GM10847 (cell line): ENCODE results near the gene NNT.

Experiments used
- POLR2A ChIP-seq: IDR thresholded peaks from 2 replicates; pipeline ENCODE4 v1.6.1; 2011; ENCODE audit not compliant: insufficient read length; ENCODE audit errors: extremely low read depth

Gene NNT

DNA sequence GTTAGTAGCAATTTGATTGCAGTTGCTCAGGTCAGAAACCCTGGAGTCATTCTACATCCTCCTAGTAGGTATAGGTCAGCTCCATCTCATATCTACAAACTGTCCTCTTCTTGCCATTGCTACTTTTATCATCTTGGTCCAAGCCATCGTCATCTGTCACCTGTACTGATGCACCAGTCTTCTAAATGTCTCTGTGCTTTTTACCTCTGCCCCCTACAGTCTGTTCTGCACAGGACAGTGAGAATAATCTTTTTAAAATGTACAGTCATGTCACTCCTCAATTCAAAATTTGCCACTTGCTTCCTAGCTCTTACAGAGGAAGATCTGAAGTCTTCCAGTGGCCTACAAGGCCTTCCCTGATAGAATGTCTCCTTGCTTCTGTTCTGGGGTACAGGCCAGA, 6.8 kb downstream of the NNT start:
- TF ChIP-seq POLR2A = no peak

DNA sequence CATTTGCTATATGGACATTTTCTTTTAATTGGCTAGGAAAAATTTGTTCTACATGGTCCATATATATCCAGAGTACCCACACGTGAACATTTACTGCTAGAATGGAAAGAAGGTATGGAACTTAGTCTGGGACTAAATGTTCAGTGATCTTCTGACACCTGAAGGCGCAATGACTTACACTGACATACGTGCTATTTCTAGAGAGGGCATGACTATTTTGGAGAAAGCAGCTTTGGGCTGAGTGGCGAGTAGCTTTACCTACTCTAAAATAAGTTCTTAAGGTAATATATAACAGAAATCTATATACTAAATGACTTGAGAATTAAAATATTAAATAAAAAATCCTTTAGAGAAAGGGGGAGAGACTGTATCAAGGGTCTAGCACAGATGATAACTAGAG, 10.4 kb downstream of the NNT start:
- no peak for TF ChIP-seq POLR2A

DNA sequence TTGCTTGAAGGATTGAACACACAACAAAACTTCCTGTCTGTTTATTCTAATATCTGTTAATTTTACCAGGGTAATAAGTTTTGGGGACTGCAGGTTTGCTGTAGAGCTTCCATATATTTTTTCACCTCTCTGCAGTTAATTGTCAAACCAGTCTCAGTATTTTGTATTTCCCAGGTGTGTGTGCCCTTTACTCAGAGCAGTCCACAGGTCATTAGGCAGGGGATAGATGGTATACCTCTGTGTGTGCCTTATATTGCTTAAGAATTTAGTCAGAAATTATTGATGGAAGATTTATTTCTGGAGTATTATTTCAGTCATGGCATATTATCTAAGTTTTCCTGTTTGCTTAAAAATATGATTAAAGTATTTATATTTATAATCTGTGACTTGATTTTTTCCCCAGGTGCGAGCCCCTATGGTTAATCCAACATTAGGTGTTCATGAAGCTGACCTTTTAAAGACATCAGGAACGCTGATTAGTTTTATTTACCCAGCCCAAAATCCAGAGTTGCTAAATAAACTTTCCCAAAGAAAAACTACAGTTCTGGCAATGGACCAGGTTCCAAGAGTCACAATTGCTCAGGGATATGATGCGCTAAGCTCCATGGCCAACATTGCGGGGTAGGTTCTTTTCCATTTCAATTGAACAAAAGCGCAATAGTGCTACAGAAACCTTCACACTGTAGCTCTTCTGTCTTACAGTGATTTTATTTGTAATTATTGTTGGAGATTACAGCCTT, 12.6 kb downstream of the NNT start:
- TF ChIP-seq POLR2A = no peak

DNA sequence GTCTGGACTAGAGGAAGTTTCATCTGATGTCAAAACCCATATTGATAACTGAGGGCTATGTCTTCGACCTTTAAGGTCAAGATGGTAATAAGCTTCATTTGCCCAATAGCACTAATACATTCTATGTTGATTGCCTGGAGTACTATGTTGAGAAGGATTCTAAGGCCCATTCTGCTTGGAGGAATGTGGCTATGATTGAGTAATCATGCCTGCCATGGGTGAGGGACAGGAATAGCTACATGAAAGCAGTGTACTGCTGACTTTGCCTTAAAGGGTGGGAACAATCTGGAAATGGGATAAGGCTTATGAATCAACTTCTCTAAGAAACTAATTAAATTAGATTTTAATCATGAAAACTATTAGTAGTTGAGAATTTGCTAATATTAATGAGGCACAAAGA, 13.6 kb downstream of the NNT start:
- TF ChIP-seq POLR2A = no peak

DNA sequence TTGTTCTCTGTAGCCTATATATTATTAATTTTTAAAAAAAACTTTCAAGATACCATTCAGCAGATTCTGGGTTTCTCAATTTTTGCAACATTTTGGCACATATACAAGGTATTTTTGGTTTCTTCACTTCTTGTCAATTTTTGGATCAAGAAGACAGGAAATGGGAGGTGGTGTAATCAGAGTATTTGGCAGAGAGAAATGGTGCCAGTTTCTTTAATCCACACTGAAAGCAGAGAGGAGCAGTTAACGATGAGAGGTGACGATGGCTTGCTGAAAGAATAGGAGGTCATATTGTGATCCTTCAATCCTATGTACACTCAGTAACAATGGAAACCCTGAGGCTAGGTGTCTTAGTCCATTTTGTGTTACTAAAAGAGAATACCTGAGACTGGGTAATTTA, 16.4 kb downstream of the NNT start:
- TF ChIP-seq POLR2A = no peak

DNA sequence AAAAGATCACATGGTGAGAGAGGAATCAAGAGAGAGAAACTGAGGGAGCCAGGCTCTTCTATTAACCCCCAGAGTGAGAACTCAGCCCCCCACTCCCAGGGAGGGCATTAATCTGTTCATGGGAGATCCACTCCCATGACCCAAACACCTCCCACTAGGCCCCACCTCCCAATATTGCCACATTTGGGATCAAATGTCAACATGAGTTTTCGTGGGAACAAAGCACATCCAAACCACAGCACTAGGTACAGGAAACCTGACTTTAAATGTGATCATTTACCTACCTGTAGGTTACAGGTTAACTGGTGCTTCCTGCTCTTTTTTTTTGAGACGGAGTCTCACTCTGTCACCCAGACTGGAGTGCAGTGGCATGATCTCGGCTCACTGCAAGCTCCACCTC, 16.9 kb downstream of the NNT start:
- no peak for TF ChIP-seq POLR2A

DNA sequence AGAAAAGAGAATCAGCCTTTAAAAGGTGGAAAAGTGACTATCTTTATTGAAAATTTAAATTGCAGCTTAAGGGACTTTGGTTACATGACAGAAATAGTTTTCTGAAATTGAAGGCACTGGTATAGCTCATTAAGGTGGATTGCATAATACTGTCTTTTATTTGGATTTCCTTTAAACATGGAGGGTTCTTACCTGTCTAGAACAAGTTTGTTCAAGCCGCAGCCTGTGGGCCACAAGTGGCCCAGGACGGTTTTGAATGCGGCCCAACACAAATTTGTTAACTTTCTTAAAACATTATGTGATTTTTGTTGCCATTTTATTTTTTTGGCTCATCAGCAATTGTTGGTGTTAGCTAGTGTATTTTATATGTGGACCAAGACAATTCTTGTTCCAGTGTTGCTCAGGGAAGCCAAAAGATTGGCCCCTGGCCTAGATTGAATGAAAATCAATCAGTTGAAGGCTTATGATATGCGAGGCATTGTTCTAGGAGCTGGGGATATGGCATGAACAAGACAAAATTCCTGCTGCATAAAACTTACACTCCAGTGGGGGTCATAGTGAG, 18.0 kb downstream of the NNT start:
- TF ChIP-seq POLR2A = no peak

DNA sequence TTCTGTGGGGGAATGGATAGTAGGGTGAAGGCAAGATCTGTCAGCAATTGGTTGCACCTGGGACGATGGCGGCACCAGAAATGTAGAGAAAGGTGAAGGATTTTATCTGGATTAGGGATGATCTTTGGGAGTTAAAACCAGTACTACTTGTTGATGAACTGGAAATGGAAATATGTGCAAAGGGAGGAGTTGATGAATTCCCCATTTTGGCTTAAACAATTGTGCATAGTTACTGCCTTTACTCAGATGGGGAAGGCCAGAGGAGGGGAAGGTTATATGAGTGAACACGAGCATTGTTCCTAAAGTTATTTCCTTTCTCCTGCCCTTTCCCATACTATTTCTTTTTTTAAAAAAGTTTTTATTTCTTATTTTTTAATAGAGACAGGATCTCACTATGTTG, 19.1 kb downstream of the NNT start:
- no peak for TF ChIP-seq POLR2A

DNA sequence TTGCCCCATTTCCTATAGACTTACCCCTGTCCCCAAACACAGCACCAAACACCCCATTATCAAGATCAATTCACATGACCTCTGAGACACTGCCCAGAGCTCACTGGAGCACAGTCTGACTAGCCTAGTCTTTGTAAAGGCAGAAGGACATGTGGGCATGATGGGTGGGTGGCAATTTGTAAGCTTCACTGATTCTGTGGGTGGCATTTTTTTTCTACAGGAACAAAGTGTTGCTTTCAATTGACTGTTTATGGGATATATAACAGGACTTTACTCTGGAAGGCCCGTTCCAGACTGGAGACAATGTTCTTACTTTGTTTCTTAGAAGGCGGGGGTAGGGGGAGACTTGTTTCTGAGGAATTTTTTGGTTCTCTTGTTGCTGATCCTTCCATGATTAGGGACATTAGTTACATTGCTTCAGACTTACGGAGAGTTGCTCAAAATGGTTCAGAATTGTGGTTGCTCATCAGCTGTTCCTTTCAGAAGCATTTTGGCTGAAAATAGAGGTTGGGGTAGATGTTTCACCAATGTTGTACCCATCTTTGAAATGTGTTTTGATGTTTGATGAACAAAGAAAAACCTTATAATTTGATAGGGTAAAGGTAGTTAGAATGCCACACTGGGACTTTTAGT, 20.2 kb downstream of the NNT start:
- no peak for TF ChIP-seq POLR2A

DNA sequence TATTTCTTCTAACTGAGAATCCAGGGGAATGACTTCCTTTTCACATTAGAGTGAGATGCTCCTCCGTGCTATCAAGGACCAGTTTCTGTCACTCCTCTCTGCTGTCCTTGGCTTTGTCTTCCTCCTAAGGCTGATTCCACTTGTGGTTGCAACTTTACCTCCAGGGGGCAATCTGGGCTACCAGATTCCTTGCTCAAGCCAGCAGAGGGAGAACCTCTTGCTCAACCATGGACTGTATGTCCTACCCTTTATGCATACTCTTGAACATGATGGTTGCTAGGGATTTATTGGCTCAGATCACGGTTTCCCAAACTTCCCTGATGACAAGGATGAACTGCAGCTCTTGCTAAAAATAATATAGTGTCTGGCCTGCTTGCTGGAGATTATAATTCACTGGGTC, 24.0 kb downstream of the NNT start:
- TF ChIP-seq POLR2A = no peak

DNA sequence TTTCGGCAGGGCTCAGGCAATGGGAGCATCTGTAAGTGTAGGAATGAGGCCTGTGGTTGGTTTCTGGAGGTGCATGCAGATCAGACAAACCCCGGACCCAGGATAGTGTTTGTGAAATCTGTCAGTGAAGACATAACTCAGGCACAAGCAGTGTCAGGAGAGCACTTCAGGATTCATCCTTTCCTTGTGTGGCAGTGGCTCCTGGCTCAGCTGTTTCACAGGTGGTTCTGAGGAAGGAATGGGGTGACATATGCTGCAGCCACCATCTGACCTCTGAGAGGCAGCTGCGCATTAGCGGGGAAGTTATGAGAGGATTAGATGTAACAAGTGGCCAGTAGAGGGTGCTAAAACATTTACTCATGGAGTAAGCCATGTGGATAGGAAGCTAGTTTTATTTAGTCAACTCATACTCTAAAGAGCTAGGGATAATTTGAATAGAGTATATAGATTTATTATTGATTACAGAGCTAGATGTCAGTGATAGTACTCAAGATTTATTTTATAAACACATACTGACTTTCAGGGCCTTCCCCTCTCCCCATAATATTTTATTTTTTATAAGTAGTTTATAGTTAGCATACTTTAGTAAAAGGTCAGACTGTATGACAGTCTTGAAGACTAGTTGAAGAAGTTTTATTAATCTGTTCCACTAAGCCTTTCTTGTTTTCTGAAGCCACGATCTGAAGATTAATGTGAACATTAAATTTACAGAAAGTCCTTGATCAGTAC, 28.4 kb downstream of the NNT start:
- TF ChIP-seq POLR2A = no peak

DNA sequence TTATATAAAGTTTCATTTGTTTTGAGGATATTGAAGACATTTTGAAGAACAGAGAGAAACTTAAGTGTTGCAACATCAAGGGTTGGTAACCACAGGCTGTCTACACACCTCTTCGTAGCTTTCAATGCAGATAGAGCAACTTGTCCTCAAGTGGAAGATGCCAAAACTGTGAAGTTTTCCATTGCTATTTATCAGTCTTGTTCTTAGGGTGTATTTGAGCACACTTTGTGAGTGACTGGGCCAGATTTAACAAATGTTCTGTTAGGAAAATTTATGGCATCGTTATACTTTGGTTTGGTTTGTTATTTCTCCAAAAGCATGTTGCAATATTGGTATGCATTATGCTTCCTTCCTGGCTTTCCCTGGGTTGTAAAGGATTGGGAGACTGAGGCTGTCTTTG, 31.6 kb downstream of the NNT start:
- no peak for TF ChIP-seq POLR2A

DNA sequence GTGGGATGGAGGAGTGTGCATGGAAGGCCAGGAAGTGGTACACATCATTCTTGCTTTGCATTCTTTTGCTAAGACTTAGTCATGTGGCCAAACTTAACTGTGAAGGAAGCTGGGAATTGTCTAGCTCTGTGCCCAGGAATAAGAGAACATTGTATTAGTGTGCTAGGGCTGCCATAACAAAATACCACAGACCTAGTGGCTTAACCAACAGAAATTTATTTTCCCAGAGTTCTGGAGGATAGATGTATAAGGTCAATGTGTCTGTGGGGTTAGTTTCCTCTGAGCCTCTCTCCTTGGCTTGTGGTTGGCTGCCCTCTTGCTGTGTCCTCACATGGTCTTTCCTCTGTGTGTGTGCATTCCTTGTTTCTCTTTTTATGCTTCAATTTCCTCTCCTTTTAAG, 32.4 kb downstream of the NNT start:
- no peak for TF ChIP-seq POLR2A

DNA sequence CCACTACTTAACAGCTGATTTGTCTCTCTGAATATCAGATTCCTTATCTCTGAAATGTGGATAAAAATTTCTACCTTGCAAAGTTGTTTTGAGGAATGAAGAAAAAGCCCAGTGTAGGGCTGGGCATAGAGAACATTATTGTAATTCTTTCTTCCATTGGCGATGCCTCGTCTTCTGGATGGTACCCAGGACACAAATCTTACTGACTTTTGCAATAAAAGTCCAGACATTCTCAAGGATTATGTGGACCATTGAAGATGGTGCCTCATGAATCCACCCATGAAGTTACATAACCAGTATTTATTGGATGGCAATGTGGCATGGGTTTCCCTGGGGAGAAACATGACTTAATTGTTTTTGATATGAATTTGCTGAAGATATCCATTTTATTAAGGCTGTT, 33.1 kb downstream of the NNT start:
- no peak for TF ChIP-seq POLR2A

DNA sequence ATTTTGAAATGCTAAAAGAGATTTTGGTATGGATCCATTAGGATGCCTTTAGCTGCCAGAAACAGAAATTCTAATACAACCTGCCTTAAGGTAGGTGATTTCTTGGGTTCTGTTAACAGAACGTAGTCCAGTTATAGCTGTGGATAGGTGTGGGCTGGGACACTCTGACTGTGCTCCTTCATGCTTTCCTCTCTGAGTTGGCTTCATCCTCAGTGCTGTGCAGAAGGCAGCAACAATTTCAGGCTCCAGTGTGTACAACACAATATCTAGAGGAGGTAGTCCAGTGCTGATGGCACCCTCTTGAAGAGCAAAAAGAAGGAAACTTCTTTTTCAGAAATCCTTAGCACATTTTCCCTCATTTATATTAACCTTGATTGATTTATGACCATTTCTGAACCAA, 34.4 kb downstream of the NNT start:
- no peak for TF ChIP-seq POLR2A

DNA sequence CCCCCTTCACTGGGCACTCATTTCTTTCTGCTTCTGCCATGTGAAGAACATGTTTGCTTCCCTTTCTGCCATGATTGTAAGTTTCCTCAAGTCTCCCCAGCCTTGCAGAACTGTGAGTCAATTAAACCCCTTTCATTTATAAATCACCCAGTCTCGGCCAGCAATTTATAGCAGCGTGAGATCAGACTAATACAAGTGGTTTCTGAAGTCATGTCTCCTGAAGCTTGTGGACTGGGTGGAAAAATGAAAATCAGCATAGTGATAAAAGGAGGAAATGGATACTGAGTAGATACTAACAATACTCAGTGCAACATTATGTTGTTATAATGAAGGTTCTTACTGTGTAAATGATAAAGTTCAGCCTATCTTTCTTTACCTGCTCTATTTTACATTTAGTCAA, 35.1 kb downstream of the NNT start:
- TF ChIP-seq POLR2A = no peak
